A549 (cell line): ENCODE measurements around the gene LCN9.

Experiments used
- BHLHE40 ChIP-seq: IDR thresholded peaks from 2 replicates; pipeline ENCODE4 v1.6.1; 2012; ENCODE audit warnings: low read depth, low read length, inconsistent platforms
- CEBPB ChIP-seq, 2 experiments: fragments of >200 bp in 1 of 2; sonication (Bioruptor Twin) in 1 of 2; formaldehyde crosslinking in 1 of 2; IDR thresholded peaks; 2 replicates each; pipeline ENCODE4 v1.6.1; 2012 to 2016
- CTCF ChIP-seq: fragments of >200 bp; sonication (Bioruptor Twin); formaldehyde crosslinking; IDR thresholded peaks from 3 replicates; pipeline ENCODE4 v1.5.1; 2016
- HOXA7 ChIP-seq: fragments of 250-450 bp; sonication (Bioruptor Pico); IDR thresholded peaks from 2 replicates; pipeline ENCODE4 v1.5.0; 2020; ENCODE audit warnings: mild to moderate bottlenecking, moderate library complexity
- JUN ChIP-seq, 2 experiments: fragments of >200 bp; sonication (Bioruptor Twin); formaldehyde crosslinking; IDR thresholded peaks; 2 replicates in 1 of 2; 3 replicates in 1 of 2; pipeline ENCODE4 v1.6.1; 2016 to 2017
- JUNB ChIP-seq: fragments of >200 bp; sonication (Bioruptor Twin); formaldehyde crosslinking; IDR thresholded peaks from 2 replicates; pipeline ENCODE4 v1.6.1; 2016
- KDM1A ChIP-seq: fragments of 200-600 bp; sonication (generic); IDR thresholded peaks from 2 replicates; pipeline ENCODE4 v1.6.1; 2016; ENCODE audit warnings: low read depth, mild to moderate bottlenecking
- KDM5A ChIP-seq: fragments of 200-600 bp; sonication (generic); IDR thresholded peaks from 2 replicates; pipeline ENCODE4 v1.6.1; 2016; ENCODE audit warnings: antibody characterized with exemption, mild to moderate bottlenecking
- MAX ChIP-seq: IDR thresholded peaks from 2 replicates; pipeline ENCODE4 v1.6.1; 2012
- PBX3 ChIP-seq: IDR thresholded peaks from 2 replicates; pipeline ENCODE4 v1.6.1; 2012
- POLR2A ChIP-seq: IDR thresholded peaks from 2 replicates; pipeline ENCODE4 v1.6.1; 2012; ENCODE audit warnings: mild to moderate bottlenecking, low read length
- RCOR1 ChIP-seq: fragments of 150-350 bp; IDR thresholded peaks from 2 replicates; pipeline ENCODE4 v1.6.1; 2014; ENCODE audit warnings: antibody characterized with exemption, low read length, low read depth

- no peak for TF ChIP-seq RCOR1
- TF ChIP-seq JUN (IDR thresholded peaks at IDR 0.05): no peak
- TF ChIP-seq HOXA7 (CRISPR knock-in tag): no peak
- no peak for TF ChIP-seq KDM5A
- no peak for TF ChIP-seq POLR2A
- TF ChIP-seq CEBPB (IDR thresholded peaks at IDR 0.05): no peak
- no peak for TF ChIP-seq MAX
- no peak for TF ChIP-seq CTCF
- TF ChIP-seq BHLHE40: no peak
- TF ChIP-seq KDM1A: no peak
- no peak for TF ChIP-seq JUNB
- TF ChIP-seq PBX3: no peak
Measured at GRCh38 chr9:135671591-135672041, 8.5 kb downstream of the LCN9 start.
